SU-DHL-6 (cell line): ENCODE data around the gene ATAD3C.

Experiments used
- H2AFZ ChIP-seq: fragments of 200-600 bp; sonication (generic); 2 replicates; pipeline ENCODE4 v1.6.1; 2014; ENCODE audit warnings: low read depth, mild to moderate bottlenecking, moderate library complexity, mixed read lengths, antibody characterized with exemption, low read length; ENCODE audit not compliant: severe bottlenecking
- H3F3A ChIP-seq: fragments of 200-600 bp; shearing (Covaris generic); 2 replicates; pipeline ENCODE4 v1.6.0; 2016; ENCODE audit warnings: antibody characterized with exemption, mild to moderate bottlenecking; ENCODE audit not compliant: insufficient read depth
- H3K27ac ChIP-seq: fragments of 200-600 bp; sonication (generic); 2 replicates; pipeline ENCODE4 v1.5.1; 2016; ENCODE audit warnings: low read depth, mild to moderate bottlenecking, low read length, moderate library complexity, mixed read lengths
- H3K27me3 ChIP-seq: fragments of 200-600 bp; sonication (generic), shearing (Covaris generic); 2 replicates; pipeline ENCODE4 v1.6.0; 2014; ENCODE audit warnings: mild to moderate bottlenecking, low read length
- H3K36me3 ChIP-seq: fragments of 200-600 bp; sonication (generic); 2 replicates; pipeline ENCODE4 v1.6.1; 2014; ENCODE audit warnings: mild to moderate bottlenecking, low read length, mixed read lengths
- H3K4me2 ChIP-seq: fragments of 300-600, 200-600 bp; shearing (Covaris generic), sonication (generic); 2 replicates; pipeline ENCODE4 v1.6.0; 2014; ENCODE audit warnings: low read length, low read depth, mild to moderate bottlenecking; ENCODE audit not compliant: poor library complexity, severe bottlenecking
- H3K4me3 ChIP-seq: fragments of 200-600 bp; sonication (generic); 2 replicates; pipeline ENCODE4 v1.5.1; 2014; ENCODE audit warnings: antibody characterized with exemption, low read length, mild to moderate bottlenecking, mixed read lengths; ENCODE audit not compliant: insufficient read depth, poor library complexity, severe bottlenecking
- H3K79me2 ChIP-seq: fragments of 200-600 bp; sonication (generic); 2 replicates; pipeline ENCODE4 v1.6.1; 2014; ENCODE audit warnings: mild to moderate bottlenecking, low read length, moderate library complexity; ENCODE audit not compliant: insufficient read depth
- H3K9ac ChIP-seq: fragments of 200-600 bp; sonication (generic); 2 replicates; pipeline ENCODE4 v1.7.0; 2014; ENCODE audit warnings: mild to moderate bottlenecking, low read length
- H3K9me2 ChIP-seq: fragments of 200-600 bp; sonication (generic); replicated peaks from 2 replicates; pipeline ENCODE4 v1.6.1; 2014; ENCODE audit warnings: low read length; ENCODE audit not compliant: insufficient read depth
- H3K9me3 ChIP-seq: fragments of 200-600 bp; sonication (generic); 2 replicates; pipeline ENCODE4 v1.6.1; 2014; ENCODE audit warnings: low read length, mixed read lengths; ENCODE audit not compliant: insufficient read depth
- H4K20me1 ChIP-seq: fragments of 200-600 bp; sonication (generic); 2 replicates; pipeline ENCODE4 v1.6.1; 2014; ENCODE audit warnings: low read depth, mild to moderate bottlenecking, antibody characterized with exemption, low read length, moderate library complexity, mixed read lengths
- CTCF ChIP-seq: fragments of 200-600 bp; sonication (generic); IDR thresholded peaks from one replicate; pipeline ENCODE4 v1.5.1; 2017; ENCODE audit warnings: antibody characterized with exemption, mild to moderate bottlenecking, low read length, moderate library complexity; ENCODE audit not compliant: insufficient read depth, poor library complexity, severe bottlenecking
- EZH2phosphoT487 ChIP-seq: fragments of 200-600 bp; sonication (generic), shearing (Covaris generic); conservative IDR thresholded peaks from 2 replicates; pipeline ENCODE4 v1.6.1; 2018; ENCODE audit warnings: mild to moderate bottlenecking, antibody characterized with exemption, low read length, moderate library complexity, mixed read lengths

The ATAD3C gene

GRCh38 chr1:1420654-1421141 is 28.8 kb upstream of the ATAD3C start:
- Histone ChIP-seq H3K36me3 (no peaks in the 10 kb centered on the region), H3K27ac (no peak overlapping the region), H3K9ac (no peak overlapping the region)

GRCh38 chr1:1421147-1421906 is 28.2 kb upstream of the ATAD3C start, which contains the start of gene ANKRD65:
ANKRD65 (minus strand) TSS chr1:1421276; CDS start chr1:1421005, 271 bp downstream.
- H3K9me2 ChIP-seq, result no peaks in the 10 kb centered on the region
- H2AFZ ChIP-seq, result no peak within 1 kb of the TSS
- H3F3A ChIP-seq, result no peaks in the 10 kb centered on the region
- H3K9me3 ChIP-seq, result no peaks in the 10 kb centered on the region
- no peaks in the 10 kb centered on the region for H3K36me3 ChIP-seq
- H3K79me2 ChIP-seq, result no peaks in the 10 kb centered on the region
- no peaks in the 10 kb centered on the region for H3K27me3 ChIP-seq
- no peaks in the 10 kb centered on the region for H4K20me1 ChIP-seq
- H3K4me2 ChIP-seq, result no peak within 1 kb of the TSS
- no peak within 1 kb of the TSS for H3K4me3 ChIP-seq
- no peak within 1 kb of the TSS for H3K9ac ChIP-seq
- TF ChIP-seq EZH2phosphoT487 (no peak), CTCF (no peak)
- no peak within 1 kb of the TSS for H3K27ac ChIP-seq

More at GRCh38 chr1:1420654-1421141, 28.8 kb upstream of the ATAD3C start:
- Histone ChIP-seq H3F3A (no peaks in the 10 kb centered on the region), H3K9me2 (no peaks in the 10 kb centered on the region), H3K9me3 (no peaks in the 10 kb centered on the region), H2AFZ (no peak overlapping the region), H3K27me3 (no peaks in the 10 kb centered on the region), H4K20me1 (no peaks in the 10 kb centered on the region), H3K4me2 (no peak overlapping the region), H3K79me2 (no peaks in the 10 kb centered on the region), H3K4me3 (no peak overlapping the region)
- no peak for TF ChIP-seq EZH2phosphoT487
- TF ChIP-seq CTCF, result no peak

GRCh38 chr1:1421907-1422464 is 27.5 kb upstream of the ATAD3C start:
- Histone ChIP-seq H3K9me3 (no peaks in the 10 kb centered on the region), H3F3A (no peaks in the 10 kb centered on the region), H3K4me3 (no peak overlapping the region), H3K27ac (no peak overlapping the region), H3K79me2 (no peaks in the 10 kb centered on the region), H3K9me2 (no peaks in the 10 kb centered on the region), H3K9ac (no peak overlapping the region), H3K36me3 (no peaks in the 10 kb centered on the region), H4K20me1 (no peaks in the 10 kb centered on the region), H2AFZ (no peak overlapping the region), H3K27me3 (no peaks in the 10 kb centered on the region), H3K4me2 (no peak overlapping the region)
- no peak for TF ChIP-seq EZH2phosphoT487
- no peak for TF ChIP-seq CTCF
